HG03045 (cell line): ENCODE data around the gene MICALL1.

Source experiments
- ATAC-seq: cut with Tn5 transposase; IDR thresholded peaks from one replicate; pipeline ENCODE4 v1.9.1; 2021; ENCODE audit warnings: mild to moderate bottlenecking, moderate library complexity; ENCODE audit not compliant: unreplicated experiment

The MICALL1 gene

DNA sequence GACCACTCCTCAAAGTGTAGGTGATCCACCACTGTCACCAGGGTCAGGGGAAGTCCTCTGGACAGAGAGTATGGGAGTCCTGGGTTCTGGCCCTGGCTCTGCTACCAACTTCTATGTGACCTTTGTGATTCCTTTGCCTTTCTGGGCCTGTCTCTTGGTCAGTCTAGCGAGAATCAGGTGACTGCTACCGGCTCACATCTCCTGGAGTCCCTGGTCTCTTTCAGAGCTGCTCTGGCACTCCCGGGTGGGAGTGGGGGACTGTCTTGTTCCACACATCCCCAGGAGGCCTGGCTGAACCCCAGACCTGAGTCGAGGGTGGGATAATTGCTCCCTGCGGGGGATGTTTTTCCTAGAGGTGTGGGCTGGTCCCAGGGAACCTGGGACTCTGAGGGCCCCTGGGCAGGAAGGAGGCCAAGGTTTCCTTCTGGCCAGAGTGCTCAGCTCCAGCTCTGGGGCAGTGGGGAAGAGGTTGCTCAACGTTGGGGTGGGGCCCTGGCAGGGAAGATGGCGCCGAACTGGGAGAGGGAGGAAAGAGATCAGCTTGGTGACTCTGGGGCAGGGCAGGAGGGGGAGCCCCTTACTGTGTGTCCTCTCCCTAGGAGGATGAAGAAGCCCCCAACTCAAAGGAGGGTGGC is 76.2 kb downstream of the MICALL1 start:
- ATAC-seq = no peak

DNA sequence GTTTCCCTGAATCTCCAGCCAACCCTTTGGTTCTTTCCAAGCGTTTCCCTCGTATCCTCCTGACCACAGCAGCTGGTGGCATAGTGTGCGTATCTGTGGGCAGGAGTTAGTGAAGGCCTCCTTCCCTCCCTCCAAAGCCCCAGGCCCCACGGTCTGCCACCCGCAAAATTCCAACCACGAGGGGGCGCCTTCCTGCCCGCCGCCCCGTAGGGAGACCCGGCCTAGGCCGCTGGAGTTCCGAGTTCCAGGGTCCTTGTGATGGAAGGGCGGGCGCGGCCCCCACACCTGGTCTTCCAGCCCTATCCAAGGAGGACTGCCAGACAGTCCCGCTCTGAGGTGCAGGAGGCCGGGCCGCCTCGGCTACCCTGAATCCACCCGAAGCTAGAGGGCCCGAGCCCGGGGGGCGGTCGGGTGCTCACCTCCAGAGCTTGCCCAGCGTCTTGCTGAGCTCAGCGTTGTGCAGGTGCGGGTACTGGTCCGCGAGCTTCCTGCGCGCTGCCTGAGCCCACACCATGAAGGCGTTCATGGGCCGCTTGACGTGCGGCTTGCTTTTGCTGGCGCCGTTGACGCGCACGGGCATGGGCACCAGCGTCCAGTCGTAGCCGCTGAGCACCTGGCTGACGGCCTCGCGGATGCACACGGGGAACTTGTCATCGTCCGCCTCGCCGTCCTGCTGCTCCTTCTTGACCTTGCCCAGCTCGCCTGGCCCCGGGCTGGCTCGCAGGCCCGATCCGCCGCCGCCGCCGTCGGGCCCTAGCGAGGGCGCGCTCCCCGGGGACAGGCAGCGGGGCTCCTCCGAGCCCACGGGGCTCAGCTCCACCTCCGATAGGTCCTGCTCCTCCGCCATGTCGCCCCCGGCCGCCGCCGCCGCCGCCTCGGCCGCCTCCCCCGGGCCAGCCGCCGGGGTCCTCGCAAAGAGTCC is 77.1 kb downstream of the MICALL1 start:
- no peak for ATAC-seq

DNA sequence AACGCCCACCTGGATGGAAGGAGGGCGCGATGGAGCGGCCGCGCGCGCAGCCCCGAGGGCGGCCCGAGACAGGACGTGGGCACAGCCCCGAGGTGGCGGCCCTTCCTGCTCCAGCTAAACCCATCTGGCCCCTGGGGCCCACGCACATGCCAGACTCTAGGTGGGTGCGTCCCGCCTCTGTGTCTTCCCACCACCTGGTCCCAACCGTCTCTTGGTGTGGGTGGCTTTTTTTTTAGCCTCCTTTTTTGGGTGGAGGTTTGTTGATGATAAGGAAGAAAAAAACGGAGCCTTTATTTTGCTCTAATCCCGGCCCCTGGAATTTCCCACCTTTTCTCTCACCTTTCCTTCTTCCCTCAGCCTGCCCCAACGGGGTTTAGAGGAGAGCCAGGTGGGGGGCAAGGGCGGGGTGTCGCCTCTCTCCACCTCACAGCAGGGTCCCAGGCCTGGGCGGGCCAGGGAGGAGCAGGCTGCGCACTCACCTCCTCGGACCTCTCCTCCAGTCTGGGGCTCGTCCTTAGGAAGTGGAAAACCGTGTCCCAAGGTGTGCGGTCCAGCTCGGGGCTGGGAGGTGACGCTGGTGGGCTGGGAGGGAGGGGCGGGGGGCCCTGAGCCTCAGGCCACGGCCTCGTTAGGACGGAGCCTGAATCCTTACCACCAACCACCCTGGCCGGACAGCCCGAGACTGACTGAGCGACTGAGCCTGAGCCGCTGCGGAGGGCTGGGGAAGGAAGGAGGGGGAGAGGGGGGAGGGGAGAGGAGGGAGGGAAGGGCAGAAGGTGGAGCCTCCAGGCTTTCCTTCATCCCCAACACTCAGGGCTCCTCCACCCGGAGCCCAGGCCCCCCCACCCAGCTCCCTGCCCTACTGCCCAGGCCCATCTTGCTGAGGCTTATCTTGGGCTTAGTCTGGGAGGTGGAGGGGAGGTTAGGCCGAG is 78.0 kb downstream of the MICALL1 start, which contains the start of gene SOX10:
TSS of gene SOX10 (minus strand) at position 696 of the 932 bp plus-strand sequence. CDS start 771 bp downstream, outside the sequence.
- no peak for ATAC-seq

DNA sequence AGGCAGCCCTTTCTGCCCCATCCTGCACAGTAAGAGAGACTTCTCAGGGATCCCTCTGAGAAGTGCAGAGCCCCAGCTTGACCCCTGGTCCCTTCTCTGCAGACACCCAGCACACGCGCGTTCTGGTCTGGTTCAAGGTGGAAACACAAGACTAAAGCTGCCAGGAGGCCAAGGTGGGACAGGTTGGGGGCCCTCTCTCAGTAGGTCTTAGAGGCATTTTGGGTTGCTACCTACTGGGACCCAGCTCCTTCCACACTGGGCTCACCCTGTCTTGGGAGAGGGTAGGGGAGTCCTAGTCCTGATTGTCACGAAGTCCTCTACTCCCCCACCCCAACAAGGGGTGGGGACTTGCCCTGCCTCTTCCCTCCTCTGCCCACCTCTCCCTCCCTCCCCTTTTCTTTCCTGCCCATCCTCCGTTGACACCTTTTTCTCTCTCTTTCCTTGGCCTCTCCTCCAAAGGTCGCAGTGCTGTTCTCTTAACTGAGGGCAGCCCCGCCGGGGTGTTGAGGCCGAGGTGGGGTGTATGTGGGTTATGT is 79.0 kb downstream of the MICALL1 start:
- no peak for ATAC-seq

DNA sequence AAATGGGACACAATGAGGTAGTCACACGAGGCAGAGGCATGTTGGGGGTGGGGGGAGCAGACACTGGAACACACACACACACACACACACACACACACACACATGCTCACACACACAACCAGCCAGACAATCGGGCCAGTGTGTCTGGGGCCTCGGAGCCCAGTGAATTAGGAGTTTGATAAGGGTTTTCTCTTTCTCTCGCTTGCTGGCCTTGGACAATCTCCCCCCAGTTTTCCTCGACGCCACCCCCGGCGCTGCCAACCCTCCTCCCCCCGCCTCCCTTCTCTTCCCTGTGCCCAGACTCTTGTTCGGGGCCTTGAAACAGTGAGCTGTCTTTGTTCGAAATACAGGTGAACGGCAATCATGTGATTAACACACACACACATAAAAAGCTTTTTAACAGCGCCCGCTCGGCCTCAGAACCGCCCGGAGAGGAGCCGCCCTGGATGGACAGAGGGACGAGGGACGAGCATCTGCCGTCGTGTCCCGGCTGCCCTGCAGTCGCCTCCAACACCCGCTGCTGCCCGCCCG is 79.7 kb downstream of the MICALL1 start:
- no peak for ATAC-seq

DNA sequence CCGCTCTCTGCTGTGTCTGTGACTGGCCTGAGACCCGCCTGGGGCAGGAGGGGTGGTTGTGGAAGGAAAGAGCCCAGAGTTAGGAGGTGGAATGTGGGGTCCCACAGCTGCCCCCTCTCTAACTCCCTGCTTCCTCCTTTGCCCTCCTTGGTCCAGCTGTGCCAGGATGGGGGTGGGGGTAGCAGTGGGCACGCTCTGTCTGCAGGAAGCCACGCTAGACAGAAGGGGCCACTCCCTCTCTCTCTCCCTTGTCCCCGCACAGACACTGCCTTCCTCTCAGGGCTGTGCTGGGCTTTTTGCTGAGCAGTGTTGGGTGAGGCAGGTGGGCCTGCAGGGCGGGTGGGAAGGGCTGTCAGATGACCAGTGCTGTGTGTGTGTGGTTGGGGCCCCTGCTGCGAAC is 80.3 kb downstream of the MICALL1 start:
- ATAC-seq = no peak

DNA sequence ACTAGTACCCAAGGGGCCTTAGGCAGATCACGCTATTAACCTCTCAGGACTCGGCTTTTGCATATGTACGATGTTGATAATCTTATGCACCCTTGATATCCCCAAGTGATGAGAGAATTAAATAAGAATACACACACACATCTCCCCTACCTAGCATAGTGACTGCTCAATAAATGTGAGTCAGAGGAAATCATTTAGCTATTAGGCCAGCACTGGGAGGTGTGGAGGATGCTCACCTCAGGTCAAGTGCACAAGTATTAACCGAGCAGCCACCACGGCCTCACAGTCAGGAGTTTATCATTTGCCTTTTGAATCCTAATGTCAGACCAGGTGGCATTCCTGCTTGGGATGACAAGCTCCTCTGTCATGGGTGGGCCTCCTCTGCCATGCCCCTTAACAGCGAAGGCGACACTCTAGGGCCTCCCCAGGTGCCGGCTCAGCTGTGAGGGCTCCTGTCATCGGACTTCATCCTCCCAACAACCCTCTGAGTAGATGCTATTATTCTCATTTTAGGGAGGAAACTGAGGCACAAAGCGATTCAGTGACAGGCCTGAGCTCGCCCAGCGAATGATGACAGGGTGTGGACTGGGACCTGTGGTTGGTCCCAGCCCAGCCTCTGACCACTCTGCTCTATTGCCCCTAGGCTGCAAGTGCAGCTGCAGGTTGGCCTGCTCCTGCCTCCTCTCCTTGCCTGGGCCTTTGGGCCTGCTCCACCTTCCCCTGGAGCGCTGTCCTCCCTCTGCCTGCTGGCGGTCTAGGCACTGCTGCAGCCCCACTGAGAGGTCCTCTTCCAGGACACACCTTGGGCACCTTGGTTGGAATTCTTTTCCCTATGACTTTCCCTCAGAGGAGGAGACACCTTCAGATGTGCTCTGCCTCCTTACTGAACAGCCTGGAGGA is 83.3 kb downstream of the MICALL1 start:
- ATAC-seq = no peak

DNA sequence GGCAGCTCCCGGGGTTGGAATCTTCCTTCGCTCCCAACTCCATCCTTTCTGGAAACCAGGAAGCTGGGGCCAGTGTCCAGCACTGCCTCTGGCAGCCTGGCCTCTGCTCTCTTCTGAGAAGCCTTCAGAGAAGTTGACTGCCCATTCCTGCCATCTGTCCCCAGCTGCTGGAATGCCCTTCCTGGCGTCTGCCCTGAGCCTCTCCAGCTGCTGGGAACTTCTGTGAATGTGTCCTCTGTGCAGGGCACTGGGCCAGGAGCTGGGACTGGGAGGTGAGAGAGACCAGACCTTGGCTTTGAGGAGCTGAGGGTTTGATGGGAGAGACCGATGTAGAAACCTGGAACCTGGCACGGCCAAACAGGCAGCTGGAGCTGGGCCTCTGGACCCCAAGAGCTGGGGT is 84.2 kb downstream of the MICALL1 start:
- no peak for ATAC-seq

DNA sequence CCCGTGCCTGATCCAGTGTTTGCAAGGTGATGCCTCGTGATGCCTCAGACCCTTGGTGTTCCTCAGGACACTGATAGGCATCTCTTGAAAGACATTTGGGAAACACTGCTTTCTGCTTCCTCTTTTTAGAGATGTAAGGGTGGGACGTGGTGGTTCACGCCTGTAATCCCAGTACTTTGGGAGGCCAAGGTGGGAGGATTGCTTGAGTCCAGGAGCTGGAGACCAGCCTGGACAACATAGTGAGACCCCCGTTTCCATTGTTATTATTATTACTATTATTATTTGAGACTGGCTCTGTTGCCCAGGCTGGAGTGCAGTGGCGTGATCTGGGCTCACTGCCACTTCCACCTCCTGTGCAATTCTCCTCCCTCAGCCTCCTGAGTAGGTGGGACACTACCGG is 84.8 kb downstream of the MICALL1 start:
- no peak for ATAC-seq

DNA sequence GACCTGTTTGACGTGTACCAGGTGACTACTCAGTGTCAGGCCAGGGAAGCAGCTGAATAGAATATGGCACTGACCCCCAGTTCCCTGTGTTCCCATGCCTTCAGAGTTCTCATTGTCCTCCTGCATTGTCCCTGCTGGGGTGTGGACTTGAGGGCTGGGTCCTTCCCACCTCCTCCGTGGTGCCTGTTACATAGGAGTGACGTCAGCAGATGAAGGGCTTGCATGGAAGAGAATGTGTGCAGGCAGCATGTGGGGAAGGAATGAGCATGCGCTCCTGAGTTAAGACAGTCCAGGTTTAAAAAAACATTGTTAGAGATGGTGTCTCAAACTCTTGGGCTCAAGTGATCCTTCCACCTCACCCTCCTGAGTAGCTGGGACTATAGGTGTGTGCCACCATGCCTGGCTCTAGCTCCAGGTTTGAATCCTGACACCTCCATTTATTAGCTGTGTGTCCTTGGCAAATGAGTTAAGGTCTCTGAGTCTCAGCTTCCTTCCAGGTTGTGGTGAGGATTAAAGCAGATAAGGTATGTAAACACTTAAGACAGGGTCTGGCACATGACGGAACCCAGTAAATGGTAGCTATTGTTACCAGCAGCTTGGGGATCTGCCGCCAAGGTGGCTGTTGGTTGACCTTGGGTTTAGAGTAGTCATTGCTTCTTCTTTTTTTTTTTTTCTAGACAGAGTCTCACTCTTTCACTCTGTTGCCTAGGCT is 85.8 kb downstream of the MICALL1 start:
- ATAC-seq = no peak
